ENCODE measurements around the gene MFAP4.

The MFAP4 gene

DNA sequence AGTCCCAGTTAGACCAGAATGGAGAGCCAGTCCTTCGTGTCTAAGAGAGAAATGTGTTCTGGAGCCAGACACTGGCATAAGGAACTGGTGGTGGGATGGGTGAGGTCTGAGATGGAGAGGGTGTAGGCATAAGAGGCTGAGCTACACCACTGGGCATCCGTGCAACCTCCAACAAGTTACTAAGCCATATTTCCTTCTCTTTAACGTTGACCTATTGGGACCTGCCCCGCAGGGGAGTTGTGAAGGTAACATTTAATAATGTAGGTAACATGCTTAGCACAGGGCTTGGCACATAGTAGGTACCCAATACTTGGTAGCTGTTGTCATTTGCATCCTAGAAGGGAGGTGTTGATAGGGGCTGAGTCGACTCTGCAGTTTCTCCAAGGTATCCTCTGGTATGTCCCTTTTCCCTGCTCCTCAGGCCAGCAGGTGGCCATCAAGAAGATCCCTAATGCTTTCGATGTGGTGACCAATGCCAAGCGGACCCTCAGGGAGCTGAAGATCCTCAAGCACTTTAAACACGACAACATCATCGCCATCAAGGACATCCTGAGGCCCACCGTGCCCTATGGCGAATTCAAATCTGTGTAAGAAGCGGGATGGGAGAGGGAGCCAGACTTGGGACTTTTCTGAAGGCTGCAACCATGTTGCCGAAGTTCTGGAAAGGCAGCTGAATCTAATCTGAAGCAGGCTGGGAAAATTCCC lies 7.5 kb downstream of the MFAP4 start:
- Histone ChIP-seq H3K27me3 (ENCODE audit: insufficient read depth, insufficient read length) (no peaks in the 10 kb centered on the region), H3K36me3 (ENCODE audit: insufficient read depth, insufficient read length, low read length) (peaks cover 58% of the 10 kb centered on the region), H3K9ac (ENCODE audit: insufficient read length, low read depth) (peak overlapping the region; percentile 96), H3K4me3 (ENCODE audit: insufficient read length, low read depth) (peak overlapping the region; percentile 86), H3K9me3 (ENCODE audit: insufficient read depth, low read length) (no peaks in the 10 kb centered on the region), H3K4me1 (ENCODE audit: insufficient read depth, insufficient read length) (no peaks in the 10 kb centered on the region)
- DNase-seq (ENCODE audit: low read depth, low spot score) = no peak
- TF ChIP-seq YY1 (IDR thresholded peaks at IDR 0.05; ENCODE audit: insufficient read depth, insufficient read length) (no peak), SUZ12 (IDR thresholded peaks at IDR 0.05; ENCODE audit: extremely low read depth, insufficient read depth, insufficient read length) (no peak), ZNF274 (IDR thresholded peaks at IDR 0.05; ENCODE audit: low read depth, low read length) (no peak)

GRCh38 chr17:19378416-19379360 lies 8.3 kb downstream of the MFAP4 start, which contains the start of gene MAPK7:
TSS of gene MAPK7 (plus strand) at chr17:19378498. CDS start at chr17:19378901, 403 bp downstream.
- Histone ChIP-seq H3K36me3 (ENCODE audit: insufficient read depth, insufficient read length, low read length) (peaks cover 49% of the 10 kb centered on the region), H3K27me3 (ENCODE audit: insufficient read depth, insufficient read length) (no peaks in the 10 kb centered on the region), H3K9ac (ENCODE audit: insufficient read length, low read depth) (peak within 1 kb of the TSS; percentile 96), H3K4me1 (ENCODE audit: insufficient read depth, insufficient read length) (no peaks in the 10 kb centered on the region), H3K9me3 (ENCODE audit: insufficient read depth, low read length) (no peaks in the 10 kb centered on the region), H3K4me3 (ENCODE audit: insufficient read length, low read depth) (peak within 1 kb of the TSS; percentile 86)
- DNase-seq (ENCODE audit: low read depth, low spot score) = no peak
- TF ChIP-seq ZNF274 (IDR thresholded peaks at IDR 0.05; ENCODE audit: low read depth, low read length) (no peak), YY1 (IDR thresholded peaks at IDR 0.05; ENCODE audit: insufficient read depth, insufficient read length) (no peak), SUZ12 (IDR thresholded peaks at IDR 0.05; ENCODE audit: extremely low read depth, insufficient read depth, insufficient read length) (no peak)

GRCh38 chr17:19377602-19378415 lies 9.2 kb downstream of the MFAP4 start:
- peak; percentile 93 for DNase-seq (ENCODE audit: low read depth, low spot score)
- Histone ChIP-seq H3K9me3 (ENCODE audit: insufficient read depth, low read length) (no peaks in the 10 kb centered on the region), H3K27me3 (ENCODE audit: insufficient read depth, insufficient read length) (no peaks in the 10 kb centered on the region), H3K9ac (ENCODE audit: insufficient read length, low read depth) (peak overlapping the region; percentile 96), H3K36me3 (ENCODE audit: insufficient read depth, insufficient read length, low read length) (peaks cover 41% of the 10 kb centered on the region), H3K4me3 (ENCODE audit: insufficient read length, low read depth) (peak overlapping the region; percentile 86), H3K4me1 (ENCODE audit: insufficient read depth, insufficient read length) (peaks cover 3% of the 10 kb centered on the region)
- TF ChIP-seq SUZ12 (IDR thresholded peaks at IDR 0.05; ENCODE audit: extremely low read depth, insufficient read depth, insufficient read length) = no peak
- peak; percentile 55 for TF ChIP-seq YY1 (IDR thresholded peaks at IDR 0.05; ENCODE audit: insufficient read depth, insufficient read length)
- TF ChIP-seq ZNF274 (IDR thresholded peaks at IDR 0.05; ENCODE audit: low read depth, low read length) = no peak

- H3K4me3 ChIP-seq (ENCODE audit: insufficient read length, low read depth) = peak overlapping the region; percentile 76
- no peaks in the 10 kb centered on the region for H3K9me3 ChIP-seq (ENCODE audit: insufficient read depth, low read length)
- no peak for TF ChIP-seq YY1 (IDR thresholded peaks at IDR 0.05; ENCODE audit: insufficient read depth, insufficient read length)
- TF ChIP-seq ZNF274 (IDR thresholded peaks at IDR 0.05; ENCODE audit: low read depth, low read length) = no peak
- TF ChIP-seq SUZ12 (IDR thresholded peaks at IDR 0.05; ENCODE audit: extremely low read depth, insufficient read depth, insufficient read length) = no peak
- peaks cover 3% of the 10 kb centered on the region for H3K4me1 ChIP-seq (ENCODE audit: insufficient read depth, insufficient read length)
- no peak for DNase-seq (ENCODE audit: low read depth, low spot score)
- peaks cover 31% of the 10 kb centered on the region for H3K36me3 ChIP-seq (ENCODE audit: insufficient read depth, insufficient read length, low read length)
- H3K9ac ChIP-seq (ENCODE audit: insufficient read length, low read depth) = peak overlapping the region; percentile 68
- H3K27me3 ChIP-seq (ENCODE audit: insufficient read depth, insufficient read length) = no peaks in the 10 kb centered on the region
These were observed 10.2 kb downstream of the MFAP4 start for GRCh38 chr17:19376811-19377210.

GRCh38 chr17:19375732-19376131 lies 11.3 kb downstream of the MFAP4 start:
- no peak overlapping the region for H3K9ac ChIP-seq (ENCODE audit: insufficient read length, low read depth)
- no peak overlapping the region for H3K4me3 ChIP-seq (ENCODE audit: insufficient read length, low read depth)
- no peaks in the 10 kb centered on the region for H3K9me3 ChIP-seq (ENCODE audit: insufficient read depth, low read length)
- DNase-seq (ENCODE audit: low read depth, low spot score) = no peak
- H3K4me1 ChIP-seq (ENCODE audit: insufficient read depth, insufficient read length) = peaks cover 7% of the 10 kb centered on the region
- no peaks in the 10 kb centered on the region for H3K27me3 ChIP-seq (ENCODE audit: insufficient read depth, insufficient read length)
- peaks cover 20% of the 10 kb centered on the region for H3K36me3 ChIP-seq (ENCODE audit: insufficient read depth, insufficient read length, low read length)
- no peak for TF ChIP-seq YY1 (IDR thresholded peaks at IDR 0.05; ENCODE audit: insufficient read depth, insufficient read length)
- TF ChIP-seq ZNF274 (IDR thresholded peaks at IDR 0.05; ENCODE audit: low read depth, low read length) = no peak
- TF ChIP-seq SUZ12 (IDR thresholded peaks at IDR 0.05; ENCODE audit: extremely low read depth, insufficient read depth, insufficient read length) = no peak

DNA sequence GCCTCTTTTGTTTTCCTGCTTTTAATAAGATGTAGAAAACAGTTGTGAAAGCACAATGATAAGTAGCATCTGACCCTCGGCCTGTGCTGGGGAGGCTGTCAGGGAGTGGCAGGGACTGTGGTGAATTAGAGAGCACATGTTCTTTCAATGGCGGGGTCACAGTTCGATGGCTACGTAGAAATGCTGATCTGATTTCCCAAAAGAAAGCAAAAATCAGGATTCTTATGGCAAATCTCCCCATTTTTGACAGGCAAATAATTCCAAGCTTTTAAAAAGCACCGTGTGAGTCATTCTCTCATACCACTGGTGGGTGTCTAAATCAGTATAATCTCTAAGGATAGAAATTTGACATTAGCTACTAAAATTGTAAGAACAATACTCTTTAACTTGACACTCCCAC lies 12.9 kb downstream of the MFAP4 start:
- TF ChIP-seq ZNF274 (IDR thresholded peaks at IDR 0.05; ENCODE audit: low read depth, low read length) (no peak), SUZ12 (IDR thresholded peaks at IDR 0.05; ENCODE audit: extremely low read depth, insufficient read depth, insufficient read length) (no peak), YY1 (IDR thresholded peaks at IDR 0.05; ENCODE audit: insufficient read depth, insufficient read length) (no peak)
- H3K4me1 ChIP-seq (ENCODE audit: insufficient read depth, insufficient read length) = peaks cover 7% of the 10 kb centered on the region
- peaks cover 4% of the 10 kb centered on the region for H3K36me3 ChIP-seq (ENCODE audit: insufficient read depth, insufficient read length, low read length)
- no peak overlapping the region for H3K9ac ChIP-seq (ENCODE audit: insufficient read length, low read depth)
- no peaks in the 10 kb centered on the region for H3K27me3 ChIP-seq (ENCODE audit: insufficient read depth, insufficient read length)
- H3K9me3 ChIP-seq (ENCODE audit: insufficient read depth, low read length) = no peaks in the 10 kb centered on the region
- H3K4me3 ChIP-seq (ENCODE audit: insufficient read length, low read depth) = no peak overlapping the region
- no peak for DNase-seq (ENCODE audit: low read depth, low spot score)
